Lung (tissue), 12 donors: Measurements from ENCODE around the gene FNDC10. TPM values are rescaled to one million over a fixed set of nuclear protein-coding genes. Genes with fewer than 3 reads are reported as not detected.
A peak's percentile ranks its signal among the peaks of the same experiment; 100 is the strongest.

Experiments
- ATAC-seq: fragments of 200-7000 bp; cut with Tn5 transposase; one replicate; pipeline ENCODE4 v1.9.1; 2020; ENCODE audit warnings: moderate number of reproducible peaks; ENCODE audit not compliant: insufficient read depth, low FRiP score
- DNase-seq, 3 donors: peaks; one replicate each; pipeline ENCODE4 v3.0.0-alpha.2; 2013 to 2017
- H3K27ac ChIP-seq, 2 donors: one replicate each; pipeline ENCODE4 v1.5.1; 2013; ENCODE audit warnings: mild to moderate bottlenecking in 2 of 2, moderate library complexity in 2 of 2, control low read depth in 1 of 2, inconsistent platforms in 1 of 2, low read depth in 1 of 2, low read length in 1 of 2
- H3K27me3 ChIP-seq, 3 donors: one replicate each; pipeline ENCODE4 v1.5.1; 2013; ENCODE audit warnings: low read length in 2 of 3; ENCODE audit not compliant: control insufficient read depth in 3 of 3, insufficient read depth in 3 of 3
- H3K36me3 ChIP-seq, 4 donors: one replicate each; pipeline ENCODE4 v1.5.1; 2013; ENCODE audit warnings: low read length in 4 of 4, mild to moderate bottlenecking in 1 of 4, moderate library complexity in 1 of 4; ENCODE audit not compliant: control insufficient read depth in 4 of 4, insufficient read depth in 4 of 4
- H3K4me1 ChIP-seq, 5 donors: one replicate each; pipeline ENCODE4 v1.5.1; 2013; ENCODE audit warnings: low read length in 5 of 5, mild to moderate bottlenecking in 2 of 5, moderate library complexity in 1 of 5; ENCODE audit not compliant: control insufficient read depth in 5 of 5, insufficient read depth in 5 of 5
- H3K4me3 ChIP-seq: one replicate; pipeline ENCODE4 v1.5.1; 2013; ENCODE audit warnings: mild to moderate bottlenecking, control low read depth, moderate library complexity
- H3K9ac ChIP-seq, 2 donors: one replicate each; pipeline ENCODE4 v1.5.1; 2013; ENCODE audit warnings: low read length in 2 of 2, control low read depth in 1 of 2; ENCODE audit not compliant: insufficient read depth in 1 of 2
- H3K9me3 ChIP-seq, 4 donors: one replicate each; pipeline ENCODE4 v1.5.1; 2013; ENCODE audit warnings: low read length in 3 of 4, mild to moderate bottlenecking in 1 of 4, moderate library complexity in 1 of 4; ENCODE audit not compliant: control insufficient read depth in 4 of 4, insufficient read depth in 3 of 4
- CTCF ChIP-seq: IDR thresholded peaks from 2 replicates; pipeline ENCODE4 v1.5.1; 2012; ENCODE audit warnings: mild to moderate bottlenecking; ENCODE audit errors: control extremely low read depth, extremely low read depth
- WGBS, 2 donors: extraction: QIAGEN DNeasy Blood & Tissue Kit; methylation state at CpG; one replicate each; pipeline ENCODE4 v1.1.7; 2013; 5-methylcytosine and 5-hydroxymethylcytosine counted together
- polyA plus RNA-seq, 2 donors: library from polyadenylated mRNA; stranded (reverse); fragments of 200-250 nt; gene quantifications; one replicate each; pipeline ENCODE4 v1.2.1, GENCODE V29; 2013
- total RNA-seq, 2 donors: library from RNA; depleted of rRNA in 1 of 2; stranded (reverse); fragments of >200 nt in 1 of 2; gene quantifications; one replicate each; pipeline ENCODE4 v1.2.1, GENCODE V29; 2014 to 2021
- donor health status: control.
- donor health status: control.
- donor health status: Bipolar disorder and iron deficiency.
- donor health status: healthy.
- donor health status: DM: yes; HTN: yes; CAD: no.

The FNDC10 gene
- total and polyA plus RNA-seq, 4 donors = 0.40 to 12.8 (median 6.6) TPM

GRCh38 chr1:1601564-1602303 lies 1.8 kb upstream of the FNDC10 start:
- ATAC-seq (no peak), DNase-seq (no peak)
- Histone ChIP-seq H3K27me3 (peaks cover 14 to 30% (median 20%) of the 10 kb centered on the region in 3 donors), H3K27ac (no peak overlapping the region), H3K36me3 (no peaks in the 10 kb centered on the region), H3K4me1 (peaks cover 0 to 22% (median 0%) of the 10 kb centered on the region in 5 donors), H3K9me3 (no peaks in the 10 kb centered on the region), H3K4me3 (no peak overlapping the region), H3K9ac (no peak overlapping the region)
- 88 to 93% methylated on average over 15 of the region's 15 CpGs for WGBS, 2 donors
- no peak for TF ChIP-seq CTCF

GRCh38 chr1:1600861-1601563 lies 1.1 kb upstream of the FNDC10 start:
- H3K4me1 ChIP-seq = peaks cover 0 to 22% (median 0%) of the 10 kb centered on the region in 5 donors
- H3K9me3 ChIP-seq = no peaks in the 10 kb centered on the region
- ATAC-seq (no peak), DNase-seq (no peak)
- H3K27me3 ChIP-seq = peaks cover 14 to 34% (median 27%) of the 10 kb centered on the region in 3 donors
- no peak overlapping the region for H3K4me3 ChIP-seq
- H3K27ac ChIP-seq = no peak overlapping the region
- no peaks in the 10 kb centered on the region for H3K36me3 ChIP-seq
- WGBS, 2 donors = 72 to 82% methylated on average over 22 of the region's 22 CpGs
- H3K9ac ChIP-seq = no peak overlapping the region
- no peak for TF ChIP-seq CTCF

GRCh38 chr1:1599030-1599934 lies 653 bp downstream of the FNDC10 start:
- Histone ChIP-seq H3K4me3 (peak overlapping the region; percentile 39), H3K9me3 (no peaks in the 10 kb centered on the region), H3K4me1 (peaks cover 0 to 22% (median 0%) of the 10 kb centered on the region in 5 donors), H3K27ac (no peak overlapping the region), H3K27me3 (peaks cover 14 to 42% (median 28%) of the 10 kb centered on the region in 3 donors), H3K36me3 (no peaks in the 10 kb centered on the region), H3K9ac (no peak overlapping the region)
- ATAC-seq (no peak), DNase-seq (peak in 2 of 3 donors; percentile 39 to 46)
- no peak for TF ChIP-seq CTCF
- WGBS, 2 donors = 9 to 26% methylated on average over 53 to 111 of the region's 111 CpGs
